ENCODE results near the gene DCTN4. TPM values are rescaled to one million over a fixed set of nuclear protein-coding genes. Genes with fewer than 3 reads are reported as not detected.
A peak's percentile ranks its signal among the peaks of the same experiment; 100 is the strongest.

Gene DCTN4
- total RNA-seq, 2 donors from 2014 or later: 44.6 to 51.5 TPM

DNA sequence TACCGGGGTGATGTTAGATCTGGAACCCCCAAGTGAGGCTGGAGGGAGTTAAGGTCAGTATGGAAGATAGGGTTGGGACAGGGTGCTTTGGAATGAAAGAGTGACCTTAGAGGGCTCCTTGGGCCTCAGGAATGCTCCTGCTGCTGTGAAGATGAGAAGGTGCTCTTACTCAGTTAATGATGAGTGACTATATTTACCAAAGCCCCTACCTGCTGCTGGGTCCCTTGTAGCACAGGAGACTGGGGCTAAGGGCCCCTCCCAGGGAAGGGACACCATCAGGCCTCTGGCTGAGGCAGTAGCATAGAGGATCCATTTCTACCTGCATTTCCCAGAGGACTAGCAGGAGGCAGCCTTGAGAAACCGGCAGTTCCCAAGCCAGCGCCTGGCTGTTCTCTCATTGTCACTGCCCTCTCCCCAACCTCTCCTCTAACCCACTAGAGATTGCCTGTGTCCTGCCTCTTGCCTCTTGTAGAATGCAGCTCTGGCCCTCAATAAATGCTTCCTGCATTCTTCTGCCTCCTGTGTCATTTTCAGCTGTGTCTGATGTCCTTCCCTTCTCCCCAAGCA, 100.0 kb downstream of the DCTN4 start:
- ATAC-seq: peak; percentile 19

More for the DNA sequence above, 100.0 kb downstream of the DCTN4 start:
- intact Hi-C loops (cut with DNase I, micrococcal nuclease): loop anchor here in 1 of 2 donors (10.0 kb wide), 1 partner anchor 194 kb away; no protein-coding TSS in a partner anchor
- no peak for DNase-seq

Other genes with a start within 250 kb of the DCTN4 start
- 10 to 100 TPM; 43.6 to 73.9 TPM for gene SYNPO, start 118.4 kb downstream of the DCTN4 start, total RNA-seq
- gene MYOZ3, start 97.8 kb downstream of the DCTN4 start, total RNA-seq: 1 to 10 TPM in 1 of 2 donors, under 1 TPM in 1; 0.31 to 1.1 TPM
- 10 to 100 TPM; 29.3 to 39.5 TPM for gene RBM22, start 58.0 kb downstream of the DCTN4 start, total RNA-seq
- gene SMIM3, start 19.7 kb upstream of the DCTN4 start, total RNA-seq: 10 to 100 TPM; 11.0 to 13.6 TPM
- not detected for gene IRGM, start 87.5 kb upstream of the DCTN4 start, total RNA-seq
- 1 to 10 TPM; 1.6 to 2.0 TPM for gene ZNF300, start 146.0 kb upstream of the DCTN4 start, total RNA-seq

Measured in left colon (tissue), 2 donors.